HepG2 (cell line): ENCODE measurements around the gene HAPLN2. TPM values are rescaled to one million over a fixed set of nuclear protein-coding genes. Genes with fewer than 3 reads are reported as not detected.

Experiments used
- AKAP8 ChIP-seq: sonication (generic); formaldehyde crosslinking; IDR thresholded peaks from 2 replicates; pipeline ENCODE4 v1.5.1; 2020; ENCODE audit warnings: mild to moderate bottlenecking, missing genetic modification reagents
- CREB1 ChIP-seq, 2 experiments: fragments of 450-650 bp in 1 of 2; IDR thresholded peaks; 2 replicates each; pipeline ENCODE4 v1.6.1; 2016 to 2017; ENCODE audit warnings: control low read depth in 1 of 2, mild to moderate bottlenecking in 1 of 2, missing compliant biosample characterization in 1 of 2, missing genetic modification characterization in 1 of 2
- EED ChIP-seq: sonication (generic); formaldehyde crosslinking; IDR thresholded peaks from 2 replicates; pipeline ENCODE4 v1.5.0; 2020; ENCODE audit warnings: mild to moderate bottlenecking, missing genetic modification reagents
- EZH2 ChIP-seq: conservative IDR thresholded peaks from 2 replicates; pipeline ENCODE4 v1.6.1; 2012; ENCODE audit warnings: mild to moderate bottlenecking, low read depth, low read length, moderate library complexity
- IRF2 ChIP-seq: IDR thresholded peaks from 2 replicates; pipeline ENCODE4 v1.6.1; 2018; ENCODE audit warnings: missing genetic modification reagents, missing compliant biosample characterization
- NCOA2 ChIP-seq: sonication (generic); formaldehyde crosslinking; IDR thresholded peaks from 2 replicates; pipeline ENCODE4 v1.8.0; 2022; ENCODE audit warnings: inconsistent platforms
- NR2F6 ChIP-seq, 2 experiments: IDR thresholded peaks; 2 replicates each; pipeline ENCODE4 v1.6.1; 2016; ENCODE audit warnings: antibody characterized with exemption in 1 of 2, mild to moderate bottlenecking in 1 of 2
- RCOR2 ChIP-seq: IDR thresholded peaks from 2 replicates; pipeline ENCODE4 v1.6.1; 2016; ENCODE audit warnings: missing biosample characterization, missing genetic modification reagents
- RNF2 ChIP-seq: fragments of 450-650 bp; conservative IDR thresholded peaks from 2 replicates; pipeline ENCODE4 v1.6.1; 2016; ENCODE audit warnings: low read depth
- SAP130 ChIP-seq: IDR thresholded peaks from 2 replicates; pipeline ENCODE4 v1.6.1; 2016; ENCODE audit warnings: low read depth
- SIN3A ChIP-seq: IDR thresholded peaks from 2 replicates; pipeline ENCODE4 v1.6.1; 2011; ENCODE audit warnings: low read depth, mild to moderate bottlenecking, control low read depth, low read length, borderline replicate concordance
- SKI ChIP-seq: fragments of 450-650 bp; IDR thresholded peaks from one replicate; pipeline ENCODE4 v1.6.1; 2018; ENCODE audit warnings: mild to moderate bottlenecking; ENCODE audit not compliant: partially characterized antibody
- SNRNP70 ChIP-seq: fragments of 200-400 bp; formaldehyde crosslinking; IDR thresholded peaks from 2 replicates; pipeline ENCODE4 v1.6.1; 2017; ENCODE audit warnings: mild to moderate bottlenecking, low read depth, low read length, moderate library complexity
- TBX2 ChIP-seq: sonication (generic); formaldehyde crosslinking; IDR thresholded peaks from 2 replicates; pipeline ENCODE4 v1.5.0; 2020; ENCODE audit warnings: missing genetic modification reagents, mild to moderate bottlenecking, borderline replicate concordance
- ZFP41 ChIP-seq: sonication (generic); formaldehyde crosslinking; IDR thresholded peaks from 2 replicates; pipeline ENCODE4 v1.4.0; 2020; ENCODE audit warnings: mild to moderate bottlenecking, missing genetic modification reagents, borderline replicate concordance
- ZNF234 ChIP-seq: sonication (generic); formaldehyde crosslinking; conservative IDR thresholded peaks from 2 replicates; pipeline ENCODE4 v1.5.1; 2020; ENCODE audit warnings: mild to moderate bottlenecking, missing genetic modification reagents
- ZNF839 ChIP-seq: sonication (generic); formaldehyde crosslinking; IDR thresholded peaks from 2 replicates; pipeline ENCODE4 v1.4.0; 2020; ENCODE audit warnings: missing genetic modification reagents, mild to moderate bottlenecking, borderline replicate concordance
- ZNF878 ChIP-seq: sonication (generic); formaldehyde crosslinking; IDR thresholded peaks from 2 replicates; pipeline ENCODE4 v1.8.1; 2023; ENCODE audit warnings: mild to moderate bottlenecking, missing genetic modification reagents, moderate library complexity
- polyA plus RNA-seq, 8 experiments: library from polyadenylated mRNA; depleted of rRNA in 3 of 8; stranded (reverse) in 7 of 8; unstranded in 1 of 8; fragments of >200 nt; fragmentation: Illumina TruSeq in 4 of 8; extraction: Trizol in 4 of 8; gene quantifications; 2 replicates each; pipeline versions ENCODE4 v1.2.1 to v1.2.3, GENCODE V29; 2011 to 2016; ENCODE audit warnings: low read depth in 4 of 8, missing spikeins in 1 of 8, mixed read lengths in 1 of 8; ENCODE audit not compliant: insufficient read depth in 1 of 8
- total RNA-seq, 5 experiments: library from RNA; depleted of rRNA; stranded (reverse); fragments of >200 nt; fragmentation: Illumina TruSeq; extraction: Trizol; gene quantifications; 2 replicates each; pipeline ENCODE4 v1.2.3, GENCODE V29; 2016; ENCODE audit warnings: low read depth in 1 of 5
- TF ChIP-seq, protein P1 (sequence below): sonication (generic); formaldehyde crosslinking; IDR thresholded peaks from 2 replicates; pipeline ENCODE4 v1.4.0; 2020; ENCODE audit warnings: mild to moderate bottlenecking, missing genetic modification reagents
- TF ChIP-seq, protein P2 (sequence below): sonication (generic); formaldehyde crosslinking; IDR thresholded peaks from 2 replicates; pipeline ENCODE4 v1.5.0; 2020; ENCODE audit warnings: missing genetic modification reagents, mild to moderate bottlenecking, borderline replicate concordance
- TF ChIP-seq, protein P3 (sequence below): IDR thresholded peaks from 2 replicates; pipeline ENCODE4 v1.6.1; 2016; ENCODE audit warnings: missing compliant biosample characterization, missing genetic modification reagents, borderline replicate concordance
- TF ChIP-seq, protein P4 (sequence below): sonication (generic); formaldehyde crosslinking; IDR thresholded peaks from 2 replicates; pipeline ENCODE4 v1.8.1; 2023; ENCODE audit warnings: missing genetic modification reagents, inconsistent platforms, borderline replicate concordance

Gene HAPLN2
- total and polyA plus RNA-seq, 2 of the 13 experiments (the other 11 are each of a cell fraction or from before 2014, with no cell fraction given): not detected

DNA sequence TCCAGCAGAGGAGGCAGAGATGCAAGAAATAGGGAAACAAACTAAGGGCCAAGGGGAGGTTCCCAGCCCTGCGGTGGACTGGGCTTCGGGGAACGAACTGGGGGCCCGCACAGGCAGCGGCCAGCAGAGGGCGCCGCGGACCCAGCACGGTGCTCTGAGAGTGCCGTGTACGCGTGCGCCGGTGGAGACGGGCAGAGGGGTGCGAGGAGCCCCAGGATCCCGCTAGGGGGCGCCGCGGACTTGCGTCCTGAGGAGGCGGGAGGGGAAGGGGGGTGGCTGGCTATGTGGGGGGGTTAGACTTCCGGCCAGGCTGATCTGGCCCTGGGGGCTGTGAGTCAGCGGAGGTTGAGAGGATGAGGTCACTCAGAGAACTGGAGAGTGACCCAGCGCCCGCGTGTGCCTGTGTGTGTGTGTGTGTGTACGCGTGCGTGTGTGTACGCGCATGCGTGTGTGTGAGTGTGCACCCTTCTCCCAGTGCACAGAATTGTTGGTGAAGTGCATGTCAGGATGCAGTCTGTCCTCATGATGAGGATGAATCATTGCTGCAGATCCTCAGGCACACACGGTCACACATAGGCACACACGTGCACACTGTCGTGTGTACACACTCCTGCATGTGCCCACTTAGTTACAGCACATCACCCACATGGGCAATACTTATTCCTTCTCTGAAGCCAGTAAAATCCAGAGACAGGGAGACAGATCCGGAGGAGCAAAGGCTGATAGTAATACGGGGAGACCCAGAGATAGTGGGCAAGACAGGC is 41.0 kb downstream of the HAPLN2 start (continued):
- TF ChIP-seq, protein P1, sequence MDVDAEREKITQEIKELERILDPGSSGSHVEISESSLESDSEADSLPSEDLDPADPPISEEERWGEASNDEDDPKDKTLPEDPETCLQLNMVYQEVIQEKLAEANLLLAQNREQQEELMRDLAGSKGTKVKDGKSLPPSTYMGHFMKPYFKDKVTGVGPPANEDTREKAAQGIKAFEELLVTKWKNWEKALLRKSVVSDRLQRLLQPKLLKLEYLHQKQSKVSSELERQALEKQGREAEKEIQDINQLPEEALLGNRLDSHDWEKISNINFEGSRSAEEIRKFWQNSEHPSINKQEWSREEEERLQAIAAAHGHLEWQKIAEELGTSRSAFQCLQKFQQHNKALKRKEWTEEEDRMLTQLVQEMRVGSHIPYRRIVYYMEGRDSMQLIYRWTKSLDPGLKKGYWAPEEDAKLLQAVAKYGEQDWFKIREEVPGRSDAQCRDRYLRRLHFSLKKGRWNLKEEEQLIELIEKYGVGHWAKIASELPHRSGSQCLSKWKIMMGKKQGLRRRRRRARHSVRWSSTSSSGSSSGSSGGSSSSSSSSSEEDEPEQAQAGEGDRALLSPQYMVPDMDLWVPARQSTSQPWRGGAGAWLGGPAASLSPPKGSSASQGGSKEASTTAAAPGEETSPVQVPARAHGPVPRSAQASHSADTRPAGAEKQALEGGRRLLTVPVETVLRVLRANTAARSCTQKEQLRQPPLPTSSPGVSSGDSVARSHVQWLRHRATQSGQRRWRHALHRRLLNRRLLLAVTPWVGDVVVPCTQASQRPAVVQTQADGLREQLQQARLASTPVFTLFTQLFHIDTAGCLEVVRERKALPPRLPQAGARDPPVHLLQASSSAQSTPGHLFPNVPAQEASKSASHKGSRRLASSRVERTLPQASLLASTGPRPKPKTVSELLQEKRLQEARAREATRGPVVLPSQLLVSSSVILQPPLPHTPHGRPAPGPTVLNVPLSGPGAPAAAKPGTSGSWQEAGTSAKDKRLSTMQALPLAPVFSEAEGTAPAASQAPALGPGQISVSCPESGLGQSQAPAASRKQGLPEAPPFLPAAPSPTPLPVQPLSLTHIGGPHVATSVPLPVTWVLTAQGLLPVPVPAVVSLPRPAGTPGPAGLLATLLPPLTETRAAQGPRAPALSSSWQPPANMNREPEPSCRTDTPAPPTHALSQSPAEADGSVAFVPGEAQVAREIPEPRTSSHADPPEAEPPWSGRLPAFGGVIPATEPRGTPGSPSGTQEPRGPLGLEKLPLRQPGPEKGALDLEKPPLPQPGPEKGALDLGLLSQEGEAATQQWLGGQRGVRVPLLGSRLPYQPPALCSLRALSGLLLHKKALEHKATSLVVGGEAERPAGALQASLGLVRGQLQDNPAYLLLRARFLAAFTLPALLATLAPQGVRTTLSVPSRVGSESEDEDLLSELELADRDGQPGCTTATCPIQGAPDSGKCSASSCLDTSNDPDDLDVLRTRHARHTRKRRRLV (CRISPR knock-in tag): 0 out of 2 replicates have a peak, but pooled peaks have one; percentile 24
- TF ChIP-seq NR2F6 (IDR thresholded peaks at IDR 0.05) (peak; percentile 25; the same call in 1 of the 2 replicates), NR2F6 (CRISPR knock-in tag; IDR thresholded peaks at IDR 0.05) (peak; percentile 79), SAP130 (CRISPR knock-in tag) (peak; percentile 94), ZNF839 (no peak), IRF2 (CRISPR knock-in tag) (peak; percentile 73; the same call in 1 of the 2 replicates), ZNF878 (no peak), AKAP8 (CRISPR knock-in tag) (peak; percentile 17; the same call in 1 of the 2 replicates), ZNF234 (no peak), SIN3A (no peak), SKI (peak; percentile 9), EZH2 (no peak), EED (peak; percentile 76; the same call in 1 of the 2 replicates), RNF2 (0 out of 2 replicates have a peak, but pooled peaks have one; percentile 63), SNRNP70 (no peak), ZFP41 (CRISPR knock-in tag) (0 out of 2 replicates have a peak, but pooled peaks have one; percentile 21), RCOR2 (CRISPR knock-in tag) (0 out of 2 replicates have a peak, but pooled peaks have one; percentile 34), NCOA2 (CRISPR knock-in tag) (peak; percentile 55), CREB1 (IDR thresholded peaks at IDR 0.05) (peak; percentile 75), CREB1 (CRISPR knock-in tag; IDR thresholded peaks at IDR 0.05) (no peak), TBX2 (CRISPR knock-in tag) (no peak)
- TF ChIP-seq, protein P2, sequence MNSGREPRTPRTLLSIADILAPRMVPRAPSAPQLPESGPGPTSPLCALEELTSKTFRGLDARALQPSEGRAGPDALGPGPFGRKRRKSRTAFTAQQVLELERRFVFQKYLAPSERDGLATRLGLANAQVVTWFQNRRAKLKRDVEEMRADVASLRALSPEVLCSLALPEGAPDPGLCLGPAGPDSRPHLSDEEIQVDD: 0 out of 2 replicates have a peak, but pooled peaks have one; percentile 23
- TF ChIP-seq, protein P3, sequence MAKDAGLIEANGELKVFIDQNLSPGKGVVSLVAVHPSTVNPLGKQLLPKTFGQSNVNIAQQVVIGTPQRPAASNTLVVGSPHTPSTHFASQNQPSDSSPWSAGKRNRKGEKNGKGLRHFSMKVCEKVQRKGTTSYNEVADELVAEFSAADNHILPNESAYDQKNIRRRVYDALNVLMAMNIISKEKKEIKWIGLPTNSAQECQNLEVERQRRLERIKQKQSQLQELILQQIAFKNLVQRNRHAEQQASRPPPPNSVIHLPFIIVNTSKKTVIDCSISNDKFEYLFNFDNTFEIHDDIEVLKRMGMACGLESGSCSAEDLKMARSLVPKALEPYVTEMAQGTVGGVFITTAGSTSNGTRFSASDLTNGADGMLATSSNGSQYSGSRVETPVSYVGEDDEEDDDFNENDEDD (CRISPR knock-in tag): peak; percentile 57; the same call in 1 of the 2 replicates
- TF ChIP-seq, protein P4, sequence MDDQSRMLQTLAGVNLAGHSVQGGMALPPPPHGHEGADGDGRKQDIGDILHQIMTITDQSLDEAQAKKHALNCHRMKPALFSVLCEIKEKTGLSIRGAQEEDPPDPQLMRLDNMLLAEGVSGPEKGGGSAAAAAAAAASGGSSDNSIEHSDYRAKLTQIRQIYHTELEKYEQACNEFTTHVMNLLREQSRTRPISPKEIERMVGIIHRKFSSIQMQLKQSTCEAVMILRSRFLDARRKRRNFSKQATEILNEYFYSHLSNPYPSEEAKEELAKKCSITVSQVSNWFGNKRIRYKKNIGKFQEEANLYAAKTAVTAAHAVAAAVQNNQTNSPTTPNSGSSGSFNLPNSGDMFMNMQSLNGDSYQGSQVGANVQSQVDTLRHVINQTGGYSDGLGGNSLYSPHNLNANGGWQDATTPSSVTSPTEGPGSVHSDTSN: no peak
